ENCODE results near the gene PRPF6.

DNA sequence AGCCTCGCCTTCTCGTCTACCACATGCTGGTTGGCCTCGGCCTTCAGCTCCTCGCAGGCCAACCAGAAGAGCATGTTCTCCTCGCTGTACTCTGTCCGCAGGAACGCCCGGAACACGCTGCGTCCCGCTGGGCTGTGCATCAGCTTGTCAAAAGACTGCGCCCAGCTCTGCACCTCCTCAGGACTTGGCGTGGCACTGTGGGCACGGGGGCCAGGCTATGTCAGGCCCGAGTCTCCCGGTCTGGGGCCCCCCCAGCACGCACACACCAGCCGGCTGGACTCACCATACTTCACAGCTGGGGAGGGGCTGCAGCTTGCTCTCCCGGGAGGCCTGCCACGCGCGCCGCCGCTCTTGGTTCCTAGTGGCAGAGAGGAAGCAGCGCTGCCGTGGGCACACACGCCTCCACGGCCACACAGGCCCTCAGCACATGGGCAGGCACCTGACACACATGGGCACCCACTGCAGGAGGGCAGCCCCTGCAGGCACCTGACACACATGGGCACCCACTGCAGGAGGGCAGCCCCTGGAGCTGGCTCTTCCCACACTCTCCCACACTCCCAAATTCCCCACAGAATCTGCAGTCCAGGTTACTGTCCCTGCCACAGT, 93.4 kb downstream of the PRPF6 start:
- TF ChIP-seq, protein P1, sequence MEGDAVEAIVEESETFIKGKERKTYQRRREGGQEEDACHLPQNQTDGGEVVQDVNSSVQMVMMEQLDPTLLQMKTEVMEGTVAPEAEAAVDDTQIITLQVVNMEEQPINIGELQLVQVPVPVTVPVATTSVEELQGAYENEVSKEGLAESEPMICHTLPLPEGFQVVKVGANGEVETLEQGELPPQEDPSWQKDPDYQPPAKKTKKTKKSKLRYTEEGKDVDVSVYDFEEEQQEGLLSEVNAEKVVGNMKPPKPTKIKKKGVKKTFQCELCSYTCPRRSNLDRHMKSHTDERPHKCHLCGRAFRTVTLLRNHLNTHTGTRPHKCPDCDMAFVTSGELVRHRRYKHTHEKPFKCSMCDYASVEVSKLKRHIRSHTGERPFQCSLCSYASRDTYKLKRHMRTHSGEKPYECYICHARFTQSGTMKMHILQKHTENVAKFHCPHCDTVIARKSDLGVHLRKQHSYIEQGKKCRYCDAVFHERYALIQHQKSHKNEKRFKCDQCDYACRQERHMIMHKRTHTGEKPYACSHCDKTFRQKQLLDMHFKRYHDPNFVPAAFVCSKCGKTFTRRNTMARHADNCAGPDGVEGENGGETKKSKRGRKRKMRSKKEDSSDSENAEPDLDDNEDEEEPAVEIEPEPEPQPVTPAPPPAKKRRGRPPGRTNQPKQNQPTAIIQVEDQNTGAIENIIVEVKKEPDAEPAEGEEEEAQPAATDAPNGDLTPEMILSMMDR (IDR thresholded peaks at IDR 0.05), result no peak
- no peak for TF ChIP-seq POLR2A (IDR thresholded peaks at IDR 0.05)
